ENCODE measurements around the gene NCL.

- TF ChIP-seq EZH2 (IDR thresholded peaks at IDR 0.05; ENCODE audit: insufficient read depth, low read length) (no peak), CTCF (IDR thresholded peaks at IDR 0.05; ENCODE audit: insufficient read depth, low read depth, low read length) (no peak)
Measured at GRCh38 chr2:231429901-231430300, 34.4 kb downstream of the NCL start.

Data from astrocyte (in vitro differentiated cells and primary cell).